GM04503 (cell line): ENCODE data around the gene THOC7.

ENCODE experiments used
- DNase-seq: peaks from one replicate; pipeline ENCODE4 v3.0.0-alpha.2; 2012; ENCODE audit warnings: low read depth

The THOC7 gene

GRCh38 chr3:63878394-63879060 is 14.9 kb upstream of the THOC7 start:
- no peak for DNase-seq

- no peak for DNase-seq
These were observed 14.3 kb upstream of the THOC7 start for GRCh38 chr3:63877737-63878393.

- no peak for DNase-seq
These were observed 12.7 kb upstream of the THOC7 start for GRCh38 chr3:63876260-63876659.

- no peak for DNase-seq
These were observed 11.9 kb upstream of the THOC7 start for GRCh38 chr3:63875510-63875909.

- no peak for DNase-seq
These were observed 11.2 kb upstream of the THOC7 start for GRCh38 chr3:63874769-63875168.

- peak; percentile 54 for DNase-seq
These were observed 8.7 kb upstream of the THOC7 start for GRCh38 chr3:63872135-63872924.

GRCh38 chr3:63870615-63871005 is 7.0 kb upstream of the THOC7 start:
- DNase-seq: no peak

GRCh38 chr3:63869940-63870614 is 6.5 kb upstream of the THOC7 start:
- no peak for DNase-seq

- no peak for DNase-seq
These were observed 3.6 kb upstream of the THOC7 start for GRCh38 chr3:63867225-63867624.

- no peak for DNase-seq
These were observed 1.3 kb upstream of the THOC7 start for GRCh38 chr3:63864965-63865327.

GRCh38 chr3:63864008-63864964 is 681 bp upstream of the THOC7 start:
- DNase-seq: no peak

- DNase-seq: no peak
These were observed 828 bp downstream of the THOC7 start for GRCh38 chr3:63862804-63863149.

- no peak for DNase-seq
These were observed 2.3 kb downstream of the THOC7 start for GRCh38 chr3:63861306-63861705.

- no peak for DNase-seq
These were observed 2.8 kb downstream of the THOC7 start for GRCh38 chr3:63860776-63861175.

- no peak for DNase-seq
These were observed 6.3 kb downstream of the THOC7 start for GRCh38 chr3:63857311-63857710.

GRCh38 chr3:63855333-63855940 is 8.2 kb downstream of the THOC7 start:
- no peak for DNase-seq

- no peak for DNase-seq
These were observed 10.5 kb downstream of the THOC7 start for GRCh38 chr3:63853106-63853505.

- DNase-seq: no peak
These were observed 12.3 kb downstream of the THOC7 start for GRCh38 chr3:63851287-63851686.

- DNase-seq: no peak
These were observed 14.4 kb downstream of the THOC7 start for GRCh38 chr3:63849175-63849574.

GRCh38 chr3:63847718-63848450 is 15.7 kb downstream of the THOC7 start:
- no peak for DNase-seq
